GM12878 (cell line): ENCODE data around the gene ATP6V0A4. TPM values are rescaled to one million over a fixed set of nuclear protein-coding genes. Genes with fewer than 3 reads are reported as not detected.

Experiments
- BHLHE40 ChIP-seq, 2 experiments: fragments of 450-650 bp in 1 of 2; IDR thresholded peaks; 2 replicates each; pipeline ENCODE4 v1.6.1; 2011 to 2017; ENCODE audit warnings: low read depth in 2 of 2, borderline replicate concordance in 1 of 2, improper control_type of control experiment in 1 of 2, low read length in 1 of 2, mild to moderate bottlenecking in 1 of 2
- BMI1 ChIP-seq: fragments of 450-650 bp; IDR thresholded peaks from 2 replicates; pipeline ENCODE4 v1.6.1; 2016; ENCODE audit warnings: mild to moderate bottlenecking, moderate library complexity, borderline replicate concordance
- CHD1 ChIP-seq: IDR thresholded peaks from 2 replicates; pipeline ENCODE4 v1.6.1; 2012; ENCODE audit warnings: low read depth, low read length, improper control_type of control experiment
- CREM ChIP-seq: IDR thresholded peaks from 2 replicates; pipeline ENCODE4 v1.6.1; 2014; ENCODE audit warnings: antibody characterized with exemption, low read depth
- DPF2 ChIP-seq: fragments of 450-650 bp; IDR thresholded peaks from 2 replicates; pipeline ENCODE4 v1.6.1; 2017; ENCODE audit warnings: mild to moderate bottlenecking
- EP300 ChIP-seq, 2 experiments: fragments of 150-350 bp in 1 of 2; IDR thresholded peaks; 2 replicates each; pipeline ENCODE4 v1.6.1; 2011 to 2012; ENCODE audit warnings: low read depth in 2 of 2, low read length in 2 of 2, borderline replicate concordance in 1 of 2, improper control_type of control experiment in 1 of 2, inconsistent platforms in 1 of 2; ENCODE audit not compliant: control insufficient read depth in 1 of 2
- ETV6 ChIP-seq, 2 experiments: fragments of 450-650 bp in 1 of 2; IDR thresholded peaks in 1 of 2; conservative IDR thresholded peaks in 1 of 2; 2 replicates each; pipeline ENCODE4 v1.6.1; 2014; ENCODE audit warnings: antibody characterized with exemption in 1 of 2, borderline replicate concordance in 1 of 2, low read depth in 1 of 2, mild to moderate bottlenecking in 1 of 2, moderate library complexity in 1 of 2
- IKZF2 ChIP-seq, 2 experiments: fragments of 450-650 bp; IDR thresholded peaks; 2 replicates each; pipeline ENCODE4 v1.6.1; 2017; ENCODE audit warnings: mild to moderate bottlenecking in 2 of 2, moderate library complexity in 2 of 2
- KDM1A ChIP-seq: fragments of 200-600 bp; sonication (generic); IDR thresholded peaks from 2 replicates; pipeline ENCODE4 v1.6.1; 2016; ENCODE audit warnings: borderline replicate concordance
- PBX3 ChIP-seq: IDR thresholded peaks from 2 replicates; pipeline ENCODE4 v1.6.1; 2011; ENCODE audit warnings: mild to moderate bottlenecking, low read depth, low read length, moderate library complexity; ENCODE audit not compliant: insufficient replicate concordance
- POLR2AphosphoS5 ChIP-seq: IDR thresholded peaks from 2 replicates; pipeline ENCODE4 v1.6.1; 2011; ENCODE audit warnings: mild to moderate bottlenecking, low read length, inconsistent platforms
- RBBP5 ChIP-seq: fragments of 200-600 bp; sonication (generic); conservative IDR thresholded peaks from 2 replicates; pipeline ENCODE4 v1.6.1; 2016
- SKIL ChIP-seq: fragments of 450-650 bp; IDR thresholded peaks from 2 replicates; pipeline ENCODE4 v1.6.1; 2017; ENCODE audit warnings: mild to moderate bottlenecking, low read depth, inconsistent platforms; ENCODE audit not compliant: poor library complexity, severe bottlenecking
- polyA plus RNA-seq, 11 experiments: library from polyadenylated mRNA; depleted of rRNA in 4 of 11; unstranded in 6 of 11; stranded (reverse) in 5 of 11; fragments of >200 nt; fragmentation: Nextera tagmentation in 4 of 11; fragmentation: Illumina TruSeq in 1 of 11; extraction: Ambion mirVana in 4 of 11; extraction: Trizol in 1 of 11; gene quantifications; 1 replicate in 1 of 11; 2 replicates in 10 of 11; pipeline versions ENCODE4 v1.2.1 to v1.2.3, GENCODE V29; 2011 to 2016; ENCODE audit warnings: inconsistent platforms in 2 of 11, missing spikeins in 2 of 11, low read depth in 1 of 11
- total RNA-seq, 4 experiments: library from RNA; depleted of rRNA in 3 of 4; stranded (reverse); fragments of >200 nt in 3 of 4; fragmentation: Illumina TruSeq in 1 of 4; extraction: Trizol in 1 of 4; gene quantifications; 2 replicates each; pipeline versions ENCODE4 v1.2.1 to v1.2.3, GENCODE V29; 2013 to 2021
- TF ChIP-seq, protein P1 (sequence below): IDR thresholded peaks from 2 replicates; pipeline ENCODE4 v1.6.1; 2011; ENCODE audit warnings: low read depth, low read length, improper control_type of control experiment, borderline replicate concordance
- TF ChIP-seq, protein P2 (sequence below): fragments of 450-650 bp; IDR thresholded peaks from 2 replicates; pipeline ENCODE4 v1.6.1; 2017; ENCODE audit warnings: borderline replicate concordance
- TF ChIP-seq, protein P3 (sequence below): IDR thresholded peaks from 2 replicates; pipeline ENCODE4 v1.6.1; 2011; ENCODE audit warnings: borderline replicate concordance, low read depth, mild to moderate bottlenecking, moderate library complexity, mixed read lengths, low read length; ENCODE audit not compliant: insufficient read depth; ENCODE audit errors: extremely low read length
- TF ChIP-seq, protein P4 (sequence below): fragments of 450-650 bp; IDR thresholded peaks from 2 replicates; pipeline ENCODE4 v1.6.1; 2016; ENCODE audit warnings: mild to moderate bottlenecking, moderate library complexity, borderline replicate concordance

Gene ATP6V0A4
- total and polyA plus RNA-seq, 10 of the 15 experiments (the other 5 are each of a cell fraction or from before 2014, with no cell fraction given): not detected

DNA sequence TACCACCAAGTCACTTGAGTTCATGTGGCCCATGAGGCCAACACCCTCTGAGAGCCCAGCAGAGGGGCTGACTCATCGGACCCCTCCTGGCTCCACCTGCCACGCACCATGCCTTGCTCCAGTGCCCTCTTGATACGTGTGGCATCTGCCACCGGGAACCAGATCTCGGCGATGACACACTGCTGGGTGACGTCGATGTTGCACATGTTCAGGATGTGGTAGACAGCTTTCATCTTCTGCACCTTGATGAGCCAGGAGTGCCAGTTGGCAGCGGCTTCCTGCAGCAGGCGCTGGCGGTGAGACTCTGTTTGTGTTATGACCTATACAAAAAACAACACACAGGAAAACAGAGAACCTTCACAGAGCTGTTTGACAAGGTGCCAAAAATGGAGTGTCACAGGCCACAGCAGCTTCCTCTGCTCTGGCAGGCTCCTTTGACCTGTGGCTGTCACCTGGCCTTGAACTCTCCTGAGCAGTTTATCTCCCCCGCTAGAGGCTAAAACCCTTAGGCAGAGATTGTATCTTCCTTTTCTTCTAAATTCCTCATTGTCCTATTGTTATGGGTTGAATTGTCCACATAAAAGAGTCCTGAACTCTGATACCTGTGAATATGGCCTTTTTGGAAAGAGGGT, 45.4 kb downstream of the ATP6V0A4 start (continued):
- TF ChIP-seq PBX3: no peak
- no peak for TF ChIP-seq BMI1
- peak; percentile 46 to 51; a peak in 1 of 4 replicates for TF ChIP-seq EP300 (IDR thresholded peaks at IDR 0.05; ENCODE audit: borderline replicate concordance in 1 of 2, control insufficient read depth in 1 of 2, low read depth in 2 of 2, low read length in 2 of 2)
- TF ChIP-seq, protein P1, sequence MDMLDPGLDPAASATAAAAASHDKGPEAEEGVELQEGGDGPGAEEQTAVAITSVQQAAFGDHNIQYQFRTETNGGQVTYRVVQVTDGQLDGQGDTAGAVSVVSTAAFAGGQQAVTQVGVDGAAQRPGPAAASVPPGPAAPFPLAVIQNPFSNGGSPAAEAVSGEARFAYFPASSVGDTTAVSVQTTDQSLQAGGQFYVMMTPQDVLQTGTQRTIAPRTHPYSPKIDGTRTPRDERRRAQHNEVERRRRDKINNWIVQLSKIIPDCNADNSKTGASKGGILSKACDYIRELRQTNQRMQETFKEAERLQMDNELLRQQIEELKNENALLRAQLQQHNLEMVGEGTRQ: no peak
- TF ChIP-seq, protein P2, sequence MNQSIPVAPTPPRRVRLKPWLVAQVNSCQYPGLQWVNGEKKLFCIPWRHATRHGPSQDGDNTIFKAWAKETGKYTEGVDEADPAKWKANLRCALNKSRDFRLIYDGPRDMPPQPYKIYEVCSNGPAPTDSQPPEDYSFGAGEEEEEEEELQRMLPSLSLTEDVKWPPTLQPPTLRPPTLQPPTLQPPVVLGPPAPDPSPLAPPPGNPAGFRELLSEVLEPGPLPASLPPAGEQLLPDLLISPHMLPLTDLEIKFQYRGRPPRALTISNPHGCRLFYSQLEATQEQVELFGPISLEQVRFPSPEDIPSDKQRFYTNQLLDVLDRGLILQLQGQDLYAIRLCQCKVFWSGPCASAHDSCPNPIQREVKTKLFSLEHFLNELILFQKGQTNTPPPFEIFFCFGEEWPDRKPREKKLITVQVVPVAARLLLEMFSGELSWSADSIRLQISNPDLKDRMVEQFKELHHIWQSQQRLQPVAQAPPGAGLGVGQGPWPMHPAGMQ: no peak
- TF ChIP-seq BHLHE40 (IDR thresholded peaks at IDR 0.05; ENCODE audit: borderline replicate concordance in 1 of 2, low read depth in 2 of 2, low read length in 1 of 2): peak in 1 of 2 experiments; percentile 55; a peak in 2 of 4 replicates
- TF ChIP-seq KDM1A: no peak
- TF ChIP-seq SKIL: no peak
- TF ChIP-seq ETV6 (conservative IDR thresholded peaks at IDR 0.05 in 1 of 2, IDR thresholded peaks at IDR 0.05 in 1 of 2; ENCODE audit: borderline replicate concordance in 1 of 2, low read depth in 1 of 2): no peak
- TF ChIP-seq, protein P3, sequence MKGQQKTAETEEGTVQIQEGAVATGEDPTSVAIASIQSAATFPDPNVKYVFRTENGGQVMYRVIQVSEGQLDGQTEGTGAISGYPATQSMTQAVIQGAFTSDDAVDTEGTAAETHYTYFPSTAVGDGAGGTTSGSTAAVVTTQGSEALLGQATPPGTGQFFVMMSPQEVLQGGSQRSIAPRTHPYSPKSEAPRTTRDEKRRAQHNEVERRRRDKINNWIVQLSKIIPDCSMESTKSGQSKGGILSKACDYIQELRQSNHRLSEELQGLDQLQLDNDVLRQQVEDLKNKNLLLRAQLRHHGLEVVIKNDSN: no peak
- no peak for TF ChIP-seq CHD1
- no peak for TF ChIP-seq POLR2AphosphoS5
- 0 out of 2 replicates have a peak, but pooled peaks have one; percentile 12 for TF ChIP-seq CREM
- TF ChIP-seq, protein P4, sequence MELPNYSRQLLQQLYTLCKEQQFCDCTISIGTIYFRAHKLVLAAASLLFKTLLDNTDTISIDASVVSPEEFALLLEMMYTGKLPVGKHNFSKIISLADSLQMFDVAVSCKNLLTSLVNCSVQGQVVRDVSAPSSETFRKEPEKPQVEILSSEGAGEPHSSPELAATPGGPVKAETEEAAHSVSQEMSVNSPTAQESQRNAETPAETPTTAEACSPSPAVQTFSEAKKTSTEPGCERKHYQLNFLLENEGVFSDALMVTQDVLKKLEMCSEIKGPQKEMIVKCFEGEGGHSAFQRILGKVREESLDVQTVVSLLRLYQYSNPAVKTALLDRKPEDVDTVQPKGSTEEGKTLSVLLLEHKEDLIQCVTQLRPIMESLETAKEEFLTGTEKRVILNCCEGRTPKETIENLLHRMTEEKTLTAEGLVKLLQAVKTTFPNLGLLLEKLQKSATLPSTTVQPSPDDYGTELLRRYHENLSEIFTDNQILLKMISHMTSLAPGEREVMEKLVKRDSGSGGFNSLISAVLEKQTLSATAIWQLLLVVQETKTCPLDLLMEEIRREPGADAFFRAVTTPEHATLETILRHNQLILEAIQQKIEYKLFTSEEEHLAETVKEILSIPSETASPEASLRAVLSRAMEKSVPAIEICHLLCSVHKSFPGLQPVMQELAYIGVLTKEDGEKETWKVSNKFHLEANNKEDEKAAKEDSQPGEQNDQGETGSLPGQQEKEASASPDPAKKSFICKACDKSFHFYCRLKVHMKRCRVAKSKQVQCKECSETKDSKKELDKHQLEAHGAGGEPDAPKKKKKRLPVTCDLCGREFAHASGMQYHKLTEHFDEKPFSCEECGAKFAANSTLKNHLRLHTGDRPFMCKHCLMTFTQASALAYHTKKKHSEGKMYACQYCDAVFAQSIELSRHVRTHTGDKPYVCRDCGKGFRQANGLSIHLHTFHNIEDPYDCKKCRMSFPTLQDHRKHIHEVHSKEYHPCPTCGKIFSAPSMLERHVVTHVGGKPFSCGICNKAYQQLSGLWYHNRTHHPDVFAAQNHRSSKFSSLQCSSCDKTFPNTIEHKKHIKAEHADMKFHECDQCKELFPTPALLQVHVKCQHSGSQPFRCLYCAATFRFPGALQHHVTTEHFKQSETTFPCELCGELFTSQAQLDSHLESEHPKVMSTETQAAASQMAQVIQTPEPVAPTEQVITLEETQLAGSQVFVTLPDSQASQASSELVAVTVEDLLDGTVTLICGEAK: no peak
- no peak for TF ChIP-seq RBBP5
- peak; percentile 39 to 43; a peak in 3 of 4 replicates for TF ChIP-seq IKZF2 (IDR thresholded peaks at IDR 0.05)
- 0 out of 2 replicates have a peak, but pooled peaks have one; percentile 21 for TF ChIP-seq DPF2
